Sigmoid colon (tissue), 7 donors: ENCODE results near the gene BRINP3. TPM values are rescaled to one million over a fixed set of nuclear protein-coding genes. Genes with fewer than 3 reads are reported as not detected.

Experiments
- DNase-seq: peaks from one replicate; pipeline ENCODE4 v3.0.0-alpha.2; 2019
- H3K27ac ChIP-seq, 4 donors: fragments of 200-600 bp; sonication (generic); one replicate each; pipeline ENCODE4 v1.5.1; 2016 to 2019; ENCODE audit warnings: mild to moderate bottlenecking in 1 of 4
- H3K27me3 ChIP-seq, 3 donors: fragments of 200-600 bp; sonication (generic); one replicate each; pipeline ENCODE4 v1.5.1; 2019; ENCODE audit warnings: mild to moderate bottlenecking in 1 of 3
- H3K36me3 ChIP-seq, 4 donors: fragments of 200-600 bp; sonication (generic); one replicate each; pipeline ENCODE4 v1.5.1; 2016 to 2019
- H3K4me1 ChIP-seq, 4 donors: fragments of 200-600 bp; sonication (generic); one replicate each; pipeline ENCODE4 v1.5.1; 2017 to 2019
- H3K4me3 ChIP-seq, 4 donors: fragments of 200-600 bp; sonication (generic); one replicate each; pipeline ENCODE4 v1.5.1; 2017 to 2019; ENCODE audit warnings: mild to moderate bottlenecking in 2 of 4, moderate library complexity in 1 of 4
- H3K9me3 ChIP-seq, 4 donors: fragments of 200-600 bp in 3 of 4; sonication (generic) in 3 of 4; one replicate each; pipeline versions ENCODE4 v1.5.1 to v1.6.1; 2013 to 2019
- CTCF ChIP-seq, 4 experiments: fragments of 450-650 bp in 3 of 4; fragments of 200-600 bp in 1 of 4; IDR thresholded peaks; one replicate each; pipeline ENCODE4 v1.5.1; 2016 to 2019; ENCODE audit warnings: antibody characterized with exemption in 4 of 4, mild to moderate bottlenecking in 3 of 4, moderate library complexity in 2 of 4
- EP300 ChIP-seq, 4 donors: sonication (generic); formaldehyde crosslinking; IDR thresholded peaks; one replicate each; pipeline ENCODE4 v1.6.1; 2017; ENCODE audit warnings: antibody characterized with exemption in 4 of 4
- POLR2A ChIP-seq, 2 donors: fragments of 450-650 bp; IDR thresholded peaks; one replicate each; pipeline ENCODE4 v1.6.1; 2016; ENCODE audit warnings: antibody characterized with exemption in 2 of 2, mild to moderate bottlenecking in 2 of 2, moderate library complexity in 2 of 2
- POLR2AphosphoS5 ChIP-seq, 4 donors: sonication (generic); formaldehyde crosslinking; IDR thresholded peaks; one replicate each; pipeline ENCODE4 v1.6.1; 2017; ENCODE audit warnings: antibody characterized with exemption in 4 of 4
- WGBS, 2 donors: extraction: QIAGEN DNeasy Blood & Tissue Kit; methylation state at CpG; one replicate each; pipeline ENCODE4 v1.1.7; 2013; 5-methylcytosine and 5-hydroxymethylcytosine counted together
- intact Hi-C: fragments of 100-400 bp; cut with DNase I; formaldehyde crosslinking; loops from one replicate; pipeline ENCODE4 v1.15.1; 2023
- polyA plus RNA-seq, 3 donors: library from polyadenylated mRNA; stranded (reverse); fragments of 200-250 nt; gene quantifications; one replicate each; pipeline ENCODE4 v1.2.3, GENCODE V29; 2013
- total RNA-seq, 4 donors: library from RNA; depleted of rRNA; stranded (reverse); fragments of >200 nt; gene quantifications; one replicate each; pipeline ENCODE4 v1.1.0, GENCODE V29; 2016
- donor health status: healthy with polysubstance abuse.
- donor health status: Bipolar disorder and iron deficiency.
- donor health status: healthy.

Gene BRINP3
- total and polyA plus RNA-seq, 7 donors = 0.16 to 3.7 (median 2.3) TPM; not detected in 1

- Histone ChIP-seq H3K4me3 (no peak overlapping the region), H3K4me1 (no peaks in the 10 kb centered on the region), H3K36me3 (no peaks in the 10 kb centered on the region), H3K9me3 (no peaks in the 10 kb centered on the region), H3K27ac (no peak overlapping the region), H3K27me3 (no peaks in the 10 kb centered on the region)
- no peak for DNase-seq
- TF ChIP-seq CTCF (IDR thresholded peaks at IDR 0.05) (no peak), POLR2AphosphoS5 (IDR thresholded peaks at IDR 0.05) (no peak), EP300 (IDR thresholded peaks at IDR 0.05) (no peak), POLR2A (IDR thresholded peaks at IDR 0.05) (no peak)
- WGBS, 2 donors = 76 to 82% methylated on average over 3 of the region's 3 CpGs
- intact Hi-C loops = no loop called here
Measured at GRCh38 chr1:190327271-190327670, 150.4 kb downstream of the BRINP3 start.

DNA sequence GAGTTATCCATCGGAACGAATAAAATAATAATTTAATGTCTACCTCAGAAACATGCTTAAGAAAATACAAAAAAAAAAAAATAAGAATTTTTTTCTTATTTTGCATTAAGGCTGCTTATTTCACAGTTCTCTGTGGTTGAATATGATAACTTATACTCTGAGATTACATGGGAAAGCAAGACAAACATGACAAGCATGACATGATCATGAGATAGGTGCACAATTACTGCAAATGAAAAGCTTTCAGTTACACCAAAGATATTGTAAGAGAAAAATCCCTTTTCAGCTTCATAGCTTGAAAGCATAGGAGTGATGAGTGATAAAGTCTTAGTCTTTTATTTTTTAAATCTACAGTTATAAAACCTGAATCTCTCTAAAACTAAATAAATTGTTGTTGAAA lies 154.1 kb downstream of the BRINP3 start:
- TF ChIP-seq CTCF (IDR thresholded peaks at IDR 0.05) = no peak
- TF ChIP-seq POLR2A (IDR thresholded peaks at IDR 0.05) = no peak
- TF ChIP-seq EP300 (IDR thresholded peaks at IDR 0.05) = no peak
- TF ChIP-seq POLR2AphosphoS5 (IDR thresholded peaks at IDR 0.05) = no peak
- Histone ChIP-seq H3K27me3 (no peaks in the 10 kb centered on the region), H3K9me3 (no peaks in the 10 kb centered on the region), H3K36me3 (no peaks in the 10 kb centered on the region), H3K4me1 (no peaks in the 10 kb centered on the region), H3K27ac (no peak overlapping the region), H3K4me3 (no peak overlapping the region)
- DNase-seq = no peak
- intact Hi-C loops = no loop called here
- 90 to 93% methylated on average over 2 of the region's 2 CpGs for WGBS, 2 donors

GRCh38 chr1:190322274-190322673 lies 155.4 kb downstream of the BRINP3 start:
- H3K4me3 ChIP-seq = no peak overlapping the region

GRCh38 chr1:190320952-190321351 lies 156.7 kb downstream of the BRINP3 start:
- TF ChIP-seq CTCF (IDR thresholded peaks at IDR 0.05) (no peak), EP300 (IDR thresholded peaks at IDR 0.05) (no peak), POLR2A (IDR thresholded peaks at IDR 0.05) (no peak), POLR2AphosphoS5 (IDR thresholded peaks at IDR 0.05) (no peak)
- no peaks in the 10 kb centered on the region for H3K36me3 ChIP-seq
- H3K4me3 ChIP-seq = no peak overlapping the region
- intact Hi-C loops = no loop called here
- no peaks in the 10 kb centered on the region for H3K27me3 ChIP-seq
- no peak overlapping the region for H3K27ac ChIP-seq
- H3K4me1 ChIP-seq = no peaks in the 10 kb centered on the region
- 73 to 83% methylated on average over 3 of the region's 3 CpGs for WGBS, 2 donors
- H3K9me3 ChIP-seq = no peaks in the 10 kb centered on the region
- DNase-seq = no peak

More at GRCh38 chr1:190322274-190322673, 155.4 kb downstream of the BRINP3 start:
- Histone ChIP-seq H3K4me1 (no peaks in the 10 kb centered on the region), H3K9me3 (no peaks in the 10 kb centered on the region), H3K27ac (no peak overlapping the region), H3K36me3 (no peaks in the 10 kb centered on the region), H3K27me3 (no peaks in the 10 kb centered on the region)
- TF ChIP-seq POLR2A (IDR thresholded peaks at IDR 0.05) (no peak), CTCF (IDR thresholded peaks at IDR 0.05) (no peak), POLR2AphosphoS5 (IDR thresholded peaks at IDR 0.05) (no peak), EP300 (IDR thresholded peaks at IDR 0.05) (no peak)
- DNase-seq = no peak
- 92 to 95% methylated on average over 6 of the region's 6 CpGs for WGBS, 2 donors
- intact Hi-C loops = no loop called here

GRCh38 chr1:190312763-190313162 lies 164.9 kb downstream of the BRINP3 start:
- no peaks in the 10 kb centered on the region for H3K27me3 ChIP-seq
- H3K4me3 ChIP-seq = no peak overlapping the region
- no peak overlapping the region for H3K27ac ChIP-seq
- H3K36me3 ChIP-seq = no peaks in the 10 kb centered on the region
- no peaks in the 10 kb centered on the region for H3K9me3 ChIP-seq
- no peak for DNase-seq
- intact Hi-C loops = no loop called here
- WGBS, 2 donors = 81 to 84% methylated on average over 1 of the region's 1 CpG
- TF ChIP-seq POLR2A (IDR thresholded peaks at IDR 0.05) (no peak), CTCF (IDR thresholded peaks at IDR 0.05) (no peak), EP300 (IDR thresholded peaks at IDR 0.05) (no peak), POLR2AphosphoS5 (IDR thresholded peaks at IDR 0.05) (no peak)
- no peaks in the 10 kb centered on the region for H3K4me1 ChIP-seq
